AG04450 (cell line): ENCODE measurements around the gene FGF6. TPM values are rescaled to one million over a fixed set of nuclear protein-coding genes. Genes with fewer than 3 reads are reported as not detected.

Experiments
- CTCF ChIA-PET: fragments of 300-600, 350-600 bp; formaldehyde crosslinking; extraction: SDS; loops from one replicate; lab custom pipeline; 2022; ENCODE audit warnings: antibody characterized with exemption, inconsistent platforms; lab: Charles Lee
- POLR2A ChIA-PET: fragments of 350-600 bp; formaldehyde crosslinking; extraction: SDS; loops from one replicate; lab custom pipeline; 2021; ENCODE audit warnings: antibody characterized with exemption, inconsistent platforms; lab: Yijun Ruan, JAX
- DNase-seq: peaks from one replicate; pipeline ENCODE4 v3.0.0-alpha.2; 2011; ENCODE audit warnings: low read depth, low spot score
- H3K27ac ChIP-seq: one replicate; pipeline ENCODE4 v1.5.1; 2012; ENCODE audit warnings: low read depth, low read length, control low read depth
- H3K27me3 ChIP-seq: one replicate; pipeline ENCODE4 v1.6.0; 2012; ENCODE audit warnings: low read length; ENCODE audit not compliant: control insufficient read depth, insufficient read depth
- H3K4me3 ChIP-seq: 2 replicates; pipeline ENCODE4 v1.5.1; 2011; ENCODE audit warnings: mild to moderate bottlenecking, low read depth, low read length, control low read depth
- H3K9me3 ChIP-seq: 2 replicates; pipeline ENCODE4 v1.5.1; 2012; ENCODE audit warnings: low read length; ENCODE audit not compliant: control insufficient read depth, insufficient read depth
- CTCF ChIP-seq: IDR thresholded peaks from 2 replicates; pipeline ENCODE4 v1.5.1; 2011; ENCODE audit warnings: low read depth, low read length, control low read depth, inconsistent platforms
- polyA plus RNA-seq: library from polyadenylated mRNA; depleted of rRNA; stranded (reverse); fragments of >200 nt; gene quantifications from 2 replicates; pipeline ENCODE4 v1.2.3, GENCODE V29; 2011

FGF6 gene
- polyA plus RNA-seq, 1 experiment: not detected

- CTCF ChIA-PET: interaction anchor here (1.5 to 2.5 kb wide), 2 partner anchors 10 to 11 kb away, joined by 3 to 7 read pairs; no protein-coding TSS in a partner anchor
- POLR2A ChIA-PET: no interaction called here
- no peaks in the 10 kb centered on the region for H3K9me3 ChIP-seq
- H3K27me3 ChIP-seq: peaks cover 2% of the 10 kb centered on the region
- no peak for DNase-seq
- TF ChIP-seq CTCF: no peak
- H3K27ac ChIP-seq: no peak overlapping the region
- H3K4me3 ChIP-seq: no peak overlapping the region
Observed at GRCh38 chr12:4431866-4432265, 13.7 kb downstream of the FGF6 start.

GRCh38 chr12:4431436-4431835 lies 14.2 kb downstream of the FGF6 start:
- POLR2A ChIA-PET: no interaction called here

GRCh38 chr12:4424422-4424821 lies 21.2 kb downstream of the FGF6 start:
- TF ChIP-seq CTCF: no peak
- no peaks in the 10 kb centered on the region for H3K9me3 ChIP-seq
- H3K27me3 ChIP-seq: no peaks in the 10 kb centered on the region
- no peak overlapping the region for H3K27ac ChIP-seq
- ChIA-PET CTCF (no interaction called here), POLR2A (no interaction called here)
- no peak overlapping the region for H3K4me3 ChIP-seq
- no peak for DNase-seq

More at GRCh38 chr12:4431436-4431835, 14.2 kb downstream of the FGF6 start:
- H3K27me3 ChIP-seq: peaks cover 2% of the 10 kb centered on the region
- no peak for TF ChIP-seq CTCF
- DNase-seq: no peak
- no peak overlapping the region for H3K27ac ChIP-seq
- no peaks in the 10 kb centered on the region for H3K9me3 ChIP-seq
- no peak overlapping the region for H3K4me3 ChIP-seq
- CTCF ChIA-PET: interaction anchor here (1.5 to 2.5 kb wide), 2 partner anchors 9 to 11 kb away, joined by 3 to 7 read pairs; no protein-coding TSS in a partner anchor

- Histone ChIP-seq H3K27me3 (peaks cover 3% of the 10 kb centered on the region), H3K4me3 (no peak overlapping the region), H3K27ac (no peak overlapping the region), H3K9me3 (no peaks in the 10 kb centered on the region)
- no peak for TF ChIP-seq CTCF
- ChIA-PET POLR2A (no interaction called here), CTCF (interaction anchor here (3.4 to 4.6 kb wide), 2 partner anchors 12 to 103 kb away, joined by 26 to 35 read pairs; no protein-coding TSS in a partner anchor)
- DNase-seq: no peak
Observed at GRCh38 chr12:4423528-4424195, 22.0 kb downstream of the FGF6 start.

GRCh38 chr12:4422985-4423384 lies 22.6 kb downstream of the FGF6 start:
- no peak for TF ChIP-seq CTCF
- Histone ChIP-seq H3K27ac (no peak overlapping the region), H3K4me3 (no peak overlapping the region), H3K9me3 (no peaks in the 10 kb centered on the region), H3K27me3 (peaks cover 7% of the 10 kb centered on the region)
- ChIA-PET POLR2A (no interaction called here), CTCF (interaction anchor here (3.4 to 4.6 kb wide), 2 partner anchors 11 to 103 kb away, joined by 26 to 35 read pairs; no protein-coding TSS in a partner anchor)
- DNase-seq: no peak
